Trophoblast cell (in vitro differentiated cells and primary cell): ENCODE measurements around the gene ELSPBP1.

ENCODE experiments used
- DNase-seq, 2 donors: peaks; one replicate each; pipeline ENCODE4 v3.0.0-alpha.2; 2016
- H2AFZ ChIP-seq: 2 replicates; pipeline ENCODE4 v1.6.1; 2013; ENCODE audit warnings: low read length, moderate library complexity, mild to moderate bottlenecking; ENCODE audit not compliant: insufficient read depth, poor library complexity
- H2AK5ac ChIP-seq: 2 replicates; pipeline ENCODE4 v1.6.1; 2013; ENCODE audit warnings: mild to moderate bottlenecking, low read length
- H2BK120ac ChIP-seq: 2 replicates; pipeline ENCODE4 v1.6.1; 2013; ENCODE audit warnings: low read length, mild to moderate bottlenecking, moderate library complexity; ENCODE audit not compliant: insufficient read depth, poor library complexity
- H2BK12ac ChIP-seq: 2 replicates; pipeline ENCODE4 v1.6.1; 2013; ENCODE audit warnings: mild to moderate bottlenecking, low read length, moderate library complexity
- H2BK5ac ChIP-seq: 2 replicates; pipeline ENCODE4 v1.6.1; 2013; ENCODE audit warnings: low read length, low read depth, moderate library complexity, mild to moderate bottlenecking; ENCODE audit not compliant: poor library complexity
- H3K14ac ChIP-seq: 2 replicates; pipeline ENCODE4 v1.6.1; 2013; ENCODE audit warnings: mild to moderate bottlenecking, low read length
- H3K18ac ChIP-seq: 2 replicates; pipeline ENCODE4 v1.6.1; 2013; ENCODE audit warnings: mild to moderate bottlenecking, low read length
- H3K23ac ChIP-seq: 2 replicates; pipeline ENCODE4 v1.6.1; 2013; ENCODE audit warnings: low read length
- H3K27ac ChIP-seq: 2 replicates; pipeline ENCODE4 v1.5.1; 2013; ENCODE audit warnings: low read depth, mild to moderate bottlenecking, inconsistent platforms, low read length, moderate library complexity
- H3K27me3 ChIP-seq: 2 replicates; pipeline ENCODE4 v1.6.1; 2013; ENCODE audit warnings: inconsistent platforms, mild to moderate bottlenecking, low read length, moderate library complexity; ENCODE audit not compliant: insufficient read depth
- H3K36me3 ChIP-seq, 2 experiments: 1 replicate in 1 of 2; 2 replicates in 1 of 2; pipeline ENCODE4 v1.6.1; 2013; ENCODE audit warnings: low read length in 2 of 2, mild to moderate bottlenecking in 2 of 2, moderate library complexity in 1 of 2; ENCODE audit not compliant: insufficient read depth in 2 of 2, control insufficient read depth in 1 of 2
- H3K4ac ChIP-seq: 2 replicates; pipeline ENCODE4 v1.6.1; 2013; ENCODE audit warnings: low read depth, mild to moderate bottlenecking, low read length, moderate library complexity
- H3K4me1 ChIP-seq, 2 experiments: 1 replicate in 1 of 2; 2 replicates in 1 of 2; pipeline ENCODE4 v1.6.1; 2013; ENCODE audit warnings: low read length in 2 of 2, mild to moderate bottlenecking in 2 of 2, moderate library complexity in 1 of 2; ENCODE audit not compliant: insufficient read depth in 2 of 2, control insufficient read depth in 1 of 2
- H3K4me2 ChIP-seq: 2 replicates; pipeline ENCODE4 v1.6.1; 2013; ENCODE audit warnings: inconsistent platforms, mild to moderate bottlenecking, low read length, moderate library complexity
- H3K4me3 ChIP-seq: 2 replicates; pipeline ENCODE4 v1.5.1; 2013; ENCODE audit warnings: mild to moderate bottlenecking, low read depth, low read length, inconsistent platforms
- H3K79me1 ChIP-seq: one replicate; pipeline ENCODE4 v1.6.1; 2013; ENCODE audit warnings: low read length
- H3K79me2 ChIP-seq: 2 replicates; pipeline ENCODE4 v1.6.1; 2013; ENCODE audit warnings: low read length, mild to moderate bottlenecking; ENCODE audit not compliant: control insufficient read depth, insufficient read depth, poor library complexity
- H3K9ac ChIP-seq: 2 replicates; pipeline ENCODE4 v1.6.1; 2013; ENCODE audit warnings: mild to moderate bottlenecking, low read length
- H3K9me3 ChIP-seq: 2 replicates; pipeline ENCODE4 v1.6.1; 2013; ENCODE audit warnings: low read depth, mild to moderate bottlenecking, control low read depth, inconsistent platforms, low read length; ENCODE audit not compliant: insufficient read depth
- H4K12ac ChIP-seq: 2 replicates; pipeline ENCODE4 v1.6.1; 2013; ENCODE audit warnings: low read depth, mild to moderate bottlenecking, low read length, moderate library complexity
- H4K8ac ChIP-seq: 2 replicates; pipeline ENCODE4 v1.6.1; 2013; ENCODE audit warnings: low read depth, mild to moderate bottlenecking, low read length, moderate library complexity
- H4K91ac ChIP-seq: one replicate; pipeline ENCODE4 v1.6.1; 2013; ENCODE audit warnings: low read depth, mild to moderate bottlenecking, low read length, moderate library complexity
- WGBS: extraction: QIAGEN DNeasy Blood & Tissue Kit; methylation state at CpG from one replicate; pipeline ENCODE4 v1.1.7; 2013; ENCODE audit warnings: missing lambda C conversion rate; ENCODE audit not compliant: insufficient read length, insufficient coverage; ENCODE audit errors: extremely low coverage; 5-methylcytosine and 5-hydroxymethylcytosine counted together

Gene ELSPBP1

DNA sequence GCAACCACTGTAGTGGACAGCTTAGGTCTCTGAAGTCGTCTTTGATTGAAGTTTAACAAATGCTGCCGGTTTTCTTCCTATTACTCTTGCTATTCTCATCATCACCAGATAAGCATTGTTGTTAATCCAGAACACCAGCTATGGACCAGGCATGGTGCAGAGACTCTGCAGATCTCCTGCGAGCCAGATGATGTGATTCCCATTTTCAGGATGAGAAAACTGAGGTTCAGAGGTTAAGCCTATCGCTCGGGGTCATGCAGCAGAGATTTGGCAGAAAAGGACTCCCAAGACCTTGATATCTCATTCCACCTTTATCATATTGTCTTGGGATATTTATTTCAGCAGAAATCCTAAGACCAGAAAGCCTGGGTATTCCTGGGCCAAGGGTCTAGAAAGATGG is 65.9 kb downstream of the ELSPBP1 start:
- Histone ChIP-seq H4K8ac (no peak overlapping the region), H3K9ac (no peak overlapping the region), H3K18ac (no peak overlapping the region), H2AFZ (no peak overlapping the region), H4K91ac (no peak overlapping the region), H2BK5ac (no peak overlapping the region), H3K9me3 (no peaks in the 10 kb centered on the region), H3K4me3 (no peak overlapping the region), H3K23ac (no peak overlapping the region), H3K4me1 (no peaks in the 10 kb centered on the region), H2AK5ac (no peak overlapping the region), H3K36me3 (no peaks in the 10 kb centered on the region), H3K27me3 (no peaks in the 10 kb centered on the region), H3K4ac (no peak overlapping the region), H3K79me2 (no peaks in the 10 kb centered on the region), H3K79me1 (no peaks in the 10 kb centered on the region), H3K27ac (no peak overlapping the region), H3K4me2 (no peak overlapping the region), H2BK12ac (no peak overlapping the region), H2BK120ac (no peak overlapping the region), H3K14ac (no peak overlapping the region), H4K12ac (no peak overlapping the region)
- DNase-seq: no peak
- no CpG with 5 or more reads among the region's 5 CpGs for WGBS

GRCh38 chr19:48061401-48062344 is 67.2 kb downstream of the ELSPBP1 start:
- Histone ChIP-seq H3K18ac (no peak overlapping the region), H2BK5ac (no peak overlapping the region), H4K91ac (no peak overlapping the region), H3K9me3 (no peaks in the 10 kb centered on the region), H3K79me2 (no peaks in the 10 kb centered on the region), H3K4me2 (no peak overlapping the region), H3K27me3 (no peaks in the 10 kb centered on the region), H4K12ac (no peak overlapping the region), H3K36me3 (no peaks in the 10 kb centered on the region), H4K8ac (no peak overlapping the region), H2BK120ac (no peak overlapping the region), H2AFZ (no peak overlapping the region), H3K27ac (no peak overlapping the region), H2AK5ac (no peak overlapping the region), H3K14ac (no peak overlapping the region), H3K4me1 (no peaks in the 10 kb centered on the region), H3K9ac (no peak overlapping the region), H3K79me1 (no peaks in the 10 kb centered on the region), H3K4ac (no peak overlapping the region), H2BK12ac (no peak overlapping the region), H3K23ac (no peak overlapping the region), H3K4me3 (no peak overlapping the region)
- DNase-seq: no peak
- WGBS: no CpG with 5 or more reads among the region's 37 CpGs

GRCh38 chr19:48064509-48064908 is 70.1 kb downstream of the ELSPBP1 start:
- Histone ChIP-seq H2BK12ac (no peak overlapping the region), H3K9me3 (no peaks in the 10 kb centered on the region), H3K36me3 (no peaks in the 10 kb centered on the region), H3K4me1 (no peaks in the 10 kb centered on the region), H3K4ac (no peak overlapping the region), H4K8ac (no peak overlapping the region), H3K4me2 (no peak overlapping the region), H2AK5ac (no peak overlapping the region), H2AFZ (no peak overlapping the region), H3K4me3 (no peak overlapping the region), H3K79me2 (no peaks in the 10 kb centered on the region), H3K18ac (no peak overlapping the region), H2BK120ac (no peak overlapping the region), H4K12ac (no peak overlapping the region), H3K79me1 (no peaks in the 10 kb centered on the region), H3K9ac (no peak overlapping the region), H3K23ac (no peak overlapping the region), H3K27ac (no peak overlapping the region), H3K14ac (no peak overlapping the region), H4K91ac (no peak overlapping the region), H2BK5ac (no peak overlapping the region), H3K27me3 (no peaks in the 10 kb centered on the region)
- no CpG with 5 or more reads among the region's 2 CpGs for WGBS
- DNase-seq: no peak

- no peak overlapping the region for H3K9ac ChIP-seq
- no peak overlapping the region for H2BK5ac ChIP-seq
- no peak overlapping the region for H3K4me2 ChIP-seq
- no CpG with 5 or more reads among the region's 2 CpGs for WGBS
- H3K4ac ChIP-seq: no peak overlapping the region
- no peaks in the 10 kb centered on the region for H3K79me1 ChIP-seq
- H2AK5ac ChIP-seq: no peak overlapping the region
- H3K18ac ChIP-seq: no peak overlapping the region
- H3K23ac ChIP-seq: no peak overlapping the region
- no peaks in the 10 kb centered on the region for H3K4me1 ChIP-seq
- no peak overlapping the region for H4K91ac ChIP-seq
- H2BK120ac ChIP-seq: no peak overlapping the region
- H3K36me3 ChIP-seq: no peaks in the 10 kb centered on the region
- no peak overlapping the region for H4K12ac ChIP-seq
- no peak overlapping the region for H4K8ac ChIP-seq
- H2AFZ ChIP-seq: no peak overlapping the region
- H3K14ac ChIP-seq: no peak overlapping the region
- H3K27ac ChIP-seq: no peak overlapping the region
- no peaks in the 10 kb centered on the region for H3K79me2 ChIP-seq
- no peak overlapping the region for H2BK12ac ChIP-seq
- H3K27me3 ChIP-seq: no peaks in the 10 kb centered on the region
- no peak overlapping the region for H3K4me3 ChIP-seq
- DNase-seq: no peak
- H3K9me3 ChIP-seq: no peaks in the 10 kb centered on the region
These were observed 75.0 kb downstream of the ELSPBP1 start for GRCh38 chr19:48069435-48069834.
